GM19468 (cell line): ENCODE measurements around the gene PLEKHH2.
"Not testable (repeated sequence)": the region's sequence is repeated elsewhere in the genome, so short reads cannot be mapped to it uniquely, and the experiment has no call there.

Experiments
- ATAC-seq: cut with Tn5 transposase; IDR thresholded peaks from one replicate; pipeline ENCODE4 v1.9.1; 2021; ENCODE audit warnings: mild to moderate bottlenecking, moderate library complexity, moderate number of reproducible peaks; ENCODE audit not compliant: unreplicated experiment; ENCODE audit errors: extremely low read depth

The PLEKHH2 gene

DNA sequence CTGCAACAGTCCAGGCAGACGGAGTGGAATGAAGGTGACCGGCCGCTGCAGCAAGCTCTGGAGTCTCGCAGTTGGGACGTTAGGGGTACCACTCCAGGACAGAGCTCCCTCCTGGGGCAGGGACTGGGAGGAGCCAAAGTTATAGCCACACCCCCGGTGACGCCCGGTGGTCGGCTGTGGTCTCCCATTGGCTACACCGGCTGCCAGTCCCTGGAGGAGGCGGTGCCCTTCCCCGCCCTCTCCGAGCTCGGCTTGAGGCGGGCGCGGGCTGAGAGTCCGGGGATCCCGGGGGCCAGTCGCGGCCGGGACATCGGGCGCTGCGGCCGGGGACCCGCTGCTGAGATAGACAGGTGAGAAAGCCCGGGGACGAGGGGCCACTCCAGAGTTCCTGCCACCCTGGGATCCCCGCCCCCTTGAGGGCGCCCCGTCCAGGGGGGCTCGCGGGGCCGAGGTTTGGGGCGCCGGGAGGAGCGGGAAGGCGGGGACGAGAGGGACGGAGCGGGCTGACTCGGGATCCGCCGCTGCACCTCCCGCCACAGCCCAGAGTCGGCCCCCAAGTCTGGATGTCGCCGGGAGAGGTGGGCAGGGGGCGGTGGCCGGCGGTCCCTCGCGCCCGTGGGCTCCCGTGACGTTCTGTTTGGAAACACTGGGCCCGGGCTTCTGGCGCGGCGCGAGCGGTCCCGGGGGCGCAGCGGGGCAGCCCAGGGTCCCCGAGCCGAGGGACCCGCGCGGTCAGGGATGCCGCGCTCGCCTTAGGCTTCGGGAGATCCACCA is at the start of gene PLEKHH2:
PLEKHH2 (plus strand) TSS at position 231 of the 774 bp plus-strand sequence. CDS start 7,414 bp downstream, outside the sequence.
- peak; percentile 97 for ATAC-seq

DNA sequence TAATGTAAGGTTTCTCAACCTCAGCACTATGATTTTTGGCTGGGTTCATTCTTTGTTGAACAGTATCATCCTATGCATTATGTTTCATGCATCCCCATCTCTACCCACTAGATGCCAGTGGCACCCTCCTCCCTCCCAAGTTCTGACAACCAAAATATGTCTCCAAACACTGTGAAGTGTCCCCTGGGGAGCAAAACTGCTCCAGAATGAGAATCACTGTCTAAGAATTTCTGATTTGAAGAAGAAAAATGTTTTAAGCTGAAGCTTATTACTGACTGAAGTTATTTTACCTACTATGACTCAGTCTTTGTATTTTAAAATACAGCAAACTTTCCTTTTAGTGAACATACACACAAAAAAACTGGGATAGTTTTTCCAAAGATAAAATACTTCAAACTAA is 44.6 kb upstream of the PLEKHH2 start:
- ATAC-seq, result no peak

DNA sequence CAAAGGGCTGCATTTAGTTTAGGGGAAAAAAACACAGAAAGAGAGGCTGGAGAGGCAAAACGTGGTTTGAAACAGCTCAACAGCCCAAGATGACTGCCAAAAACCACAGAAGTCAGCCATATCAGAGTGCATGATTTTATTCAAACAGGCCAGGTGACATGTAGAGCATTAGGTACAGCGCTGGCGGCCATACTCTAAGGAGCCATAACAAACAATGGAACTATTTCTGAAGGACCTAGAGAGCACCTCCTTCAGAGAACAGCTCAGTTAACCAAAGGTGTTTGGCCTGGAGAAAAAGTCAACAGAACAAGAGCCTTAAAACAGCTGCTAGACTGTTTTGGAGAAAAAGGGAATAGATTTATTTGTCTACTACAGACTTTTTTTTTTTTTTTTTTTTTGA is 43.8 kb upstream of the PLEKHH2 start:
- ATAC-seq, result no peak

DNA sequence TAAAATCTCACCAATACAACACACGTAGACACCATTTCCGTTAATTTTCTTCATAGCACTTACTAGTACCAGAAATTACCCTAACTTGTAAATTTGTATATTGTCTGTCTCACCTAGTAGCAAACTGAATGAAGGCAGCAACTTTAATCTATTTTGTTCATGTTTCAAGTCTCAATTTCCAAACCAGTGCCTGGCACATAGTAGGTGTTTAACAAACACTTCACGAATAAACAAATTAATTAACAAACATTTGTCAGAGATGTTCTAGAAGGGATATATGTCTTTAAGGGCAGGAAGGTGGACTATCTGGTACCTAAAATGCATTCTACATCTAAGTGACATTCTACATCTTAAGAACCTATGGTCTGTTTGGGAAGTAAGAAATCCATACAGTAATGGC is 42.2 kb upstream of the PLEKHH2 start:
- no peak for ATAC-seq

DNA sequence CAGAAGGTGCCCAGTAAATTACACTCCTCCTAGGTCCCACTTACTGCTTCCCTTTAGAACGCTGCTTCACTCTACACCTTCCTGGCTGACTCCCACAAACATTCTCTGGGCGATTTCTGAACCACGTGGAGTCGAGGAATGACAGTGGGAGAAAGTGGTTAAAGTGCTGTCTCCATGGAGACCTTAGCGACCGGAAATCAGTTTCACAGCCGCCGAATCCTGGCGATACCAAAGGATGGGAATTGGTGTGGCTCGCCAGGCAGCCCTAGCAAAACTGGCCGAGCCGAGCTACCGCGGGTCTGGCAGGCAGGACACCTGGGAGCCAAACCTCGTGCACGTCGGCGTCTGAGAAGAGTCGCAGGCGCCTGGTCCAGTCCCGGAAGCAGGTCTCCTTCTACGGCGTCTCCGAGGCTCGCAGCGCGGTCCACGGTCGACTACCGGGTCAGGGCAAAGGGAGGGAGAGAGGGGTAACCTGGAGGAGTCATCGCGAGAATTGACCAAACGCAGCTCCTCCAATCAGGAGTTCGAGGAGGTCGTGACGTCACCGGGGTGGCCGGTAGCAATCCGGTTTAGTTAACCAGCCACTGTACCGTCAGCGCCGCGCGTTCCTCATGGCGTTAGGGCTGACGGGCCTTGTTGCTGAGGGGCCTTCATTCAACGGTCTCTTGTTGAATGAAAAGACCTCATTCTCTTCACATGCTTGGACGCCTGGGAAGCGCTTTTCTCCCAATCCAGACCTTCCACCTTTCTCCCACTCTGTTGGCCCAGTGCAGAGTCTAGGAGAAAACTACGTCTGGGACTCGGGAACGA is 41.3 kb upstream of the PLEKHH2 start, which contains the start of gene THADA:
THADA (minus strand) TSS at position 436 of the 810 bp plus-strand sequence. CDS start 3,646 bp downstream, outside the sequence.
- ATAC-seq, result peak; percentile 91

DNA sequence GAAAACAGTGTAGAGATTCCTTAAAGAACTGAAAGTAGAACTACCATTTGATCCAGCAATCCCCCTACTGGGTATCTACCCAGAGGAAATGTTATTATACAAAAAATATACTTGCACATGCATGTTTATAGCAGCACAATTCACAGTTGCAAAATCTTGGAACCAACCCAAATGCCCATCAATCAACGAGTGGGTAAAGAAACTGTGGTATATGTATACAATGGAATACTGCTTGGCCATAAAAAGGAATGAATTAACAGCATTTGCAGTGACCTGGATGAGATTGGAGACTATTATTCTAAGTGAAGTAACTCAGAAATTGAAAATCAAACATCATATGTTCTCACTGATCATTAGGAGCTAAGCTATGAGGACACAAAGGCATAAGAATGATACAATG is 36.5 kb upstream of the PLEKHH2 start:
- not testable (repeated sequence) for ATAC-seq

DNA sequence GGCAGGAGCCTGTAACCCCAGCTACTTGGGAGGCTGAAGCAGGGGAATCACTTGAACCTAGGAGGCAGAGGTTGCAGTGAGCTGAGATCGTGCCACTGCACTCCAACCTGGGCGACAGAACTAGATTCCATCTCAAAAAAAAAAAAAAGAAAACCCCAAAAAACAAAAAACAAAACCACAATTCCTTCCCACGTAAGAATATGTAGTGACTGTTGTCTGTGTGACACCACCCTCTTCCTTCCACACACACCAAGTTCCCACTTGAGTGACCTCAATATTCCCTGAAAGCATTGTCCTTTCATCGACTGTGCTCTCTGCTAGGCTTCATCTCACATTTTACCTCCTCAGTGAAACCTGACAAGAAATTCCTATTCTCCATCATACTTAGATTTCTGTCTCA is 32.4 kb upstream of the PLEKHH2 start:
- ATAC-seq, result no peak

DNA sequence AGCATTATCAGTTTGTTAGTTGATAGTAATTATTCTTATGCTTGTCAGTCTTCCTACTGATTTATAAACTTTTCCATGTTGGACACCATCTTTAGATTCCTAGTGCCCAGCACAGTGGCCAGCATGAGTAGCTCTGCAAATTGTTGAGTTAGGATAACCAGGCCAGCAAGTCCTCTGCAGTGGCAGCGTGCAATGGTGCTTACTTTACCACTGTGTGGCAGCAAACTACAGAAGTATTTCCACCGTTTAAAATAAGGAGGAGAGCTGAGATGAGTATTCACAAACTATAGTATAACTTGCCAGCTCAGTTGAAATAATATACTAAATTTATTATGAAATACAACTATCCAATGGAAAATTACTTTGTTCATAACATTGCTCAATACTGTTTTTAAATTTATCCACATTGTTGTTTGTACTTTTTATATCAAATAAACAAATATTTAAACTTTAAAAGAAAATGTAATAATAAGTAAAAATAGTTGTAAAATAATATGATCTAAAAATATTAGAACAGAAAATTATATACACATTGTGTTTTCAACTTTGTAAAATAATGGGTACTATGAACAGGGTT is 31.9 kb upstream of the PLEKHH2 start:
- no peak for ATAC-seq

DNA sequence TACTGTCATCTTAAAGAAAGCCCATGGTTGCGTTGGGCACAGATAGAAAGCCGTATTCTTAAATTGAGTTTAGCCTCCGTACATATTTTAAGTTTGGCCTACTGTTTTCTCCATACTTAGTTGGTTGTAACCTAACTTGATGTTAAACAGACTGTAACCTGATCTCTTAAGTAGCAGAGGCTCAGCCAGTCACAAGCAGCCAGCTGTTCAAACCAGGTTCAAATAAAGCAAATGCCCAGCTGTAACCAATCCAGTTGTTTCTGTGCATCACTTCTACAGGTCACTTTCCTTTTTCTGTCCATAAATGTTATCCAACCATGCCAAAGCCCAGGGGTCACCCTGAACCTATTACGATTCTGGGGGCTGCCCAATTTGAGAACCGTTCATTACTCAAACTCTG is 31.2 kb upstream of the PLEKHH2 start:
- no peak for ATAC-seq

DNA sequence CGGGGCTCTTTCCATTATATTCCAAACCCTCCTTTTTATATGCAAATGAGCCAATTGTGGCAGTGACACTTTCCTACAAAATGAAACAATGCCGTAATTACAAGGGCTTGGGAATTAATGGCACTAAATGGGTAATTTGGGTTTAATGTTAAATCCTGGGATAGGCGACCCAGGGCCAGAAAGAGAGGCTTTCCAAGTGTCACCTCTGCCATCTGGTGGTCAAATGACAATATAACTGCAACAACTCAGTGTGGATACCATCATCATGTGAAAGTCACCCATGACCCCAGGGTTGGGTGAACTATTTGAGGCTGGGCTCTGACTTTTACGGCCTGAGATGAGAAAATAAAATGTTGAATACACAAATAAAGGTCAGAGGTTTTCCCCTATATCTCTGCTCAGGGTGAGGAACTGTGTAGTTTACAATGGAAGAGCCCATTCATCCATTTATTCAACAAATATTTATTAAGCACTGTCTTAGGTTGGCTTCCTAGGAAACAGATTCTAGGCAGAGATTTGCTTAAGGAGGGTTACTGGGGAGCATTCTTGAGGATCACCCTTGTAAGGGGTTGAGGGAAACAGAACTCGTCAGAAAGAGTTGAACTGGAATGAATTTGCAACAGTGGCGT is 27.7 kb upstream of the PLEKHH2 start:
- ATAC-seq, result no peak

DNA sequence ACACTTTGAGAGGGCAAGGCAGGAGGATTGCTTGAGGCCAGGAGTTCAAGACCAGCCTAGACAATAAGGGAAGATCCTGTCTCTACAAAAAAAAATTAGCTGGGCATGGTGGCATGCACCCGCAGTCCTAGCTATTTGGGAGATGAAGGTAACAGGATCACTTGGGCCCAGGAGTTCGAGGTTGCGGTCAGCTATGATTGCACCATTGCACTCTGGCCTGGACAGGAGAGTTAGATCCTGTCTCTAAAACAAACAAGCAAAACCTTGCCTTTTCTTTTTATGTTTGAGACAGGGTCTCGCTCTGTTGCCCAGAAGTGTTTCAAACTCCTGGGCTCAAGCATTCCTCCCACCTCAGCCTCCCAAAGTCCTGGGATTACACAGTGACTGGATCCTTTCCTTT is 26.7 kb upstream of the PLEKHH2 start:
- ATAC-seq, result no peak

DNA sequence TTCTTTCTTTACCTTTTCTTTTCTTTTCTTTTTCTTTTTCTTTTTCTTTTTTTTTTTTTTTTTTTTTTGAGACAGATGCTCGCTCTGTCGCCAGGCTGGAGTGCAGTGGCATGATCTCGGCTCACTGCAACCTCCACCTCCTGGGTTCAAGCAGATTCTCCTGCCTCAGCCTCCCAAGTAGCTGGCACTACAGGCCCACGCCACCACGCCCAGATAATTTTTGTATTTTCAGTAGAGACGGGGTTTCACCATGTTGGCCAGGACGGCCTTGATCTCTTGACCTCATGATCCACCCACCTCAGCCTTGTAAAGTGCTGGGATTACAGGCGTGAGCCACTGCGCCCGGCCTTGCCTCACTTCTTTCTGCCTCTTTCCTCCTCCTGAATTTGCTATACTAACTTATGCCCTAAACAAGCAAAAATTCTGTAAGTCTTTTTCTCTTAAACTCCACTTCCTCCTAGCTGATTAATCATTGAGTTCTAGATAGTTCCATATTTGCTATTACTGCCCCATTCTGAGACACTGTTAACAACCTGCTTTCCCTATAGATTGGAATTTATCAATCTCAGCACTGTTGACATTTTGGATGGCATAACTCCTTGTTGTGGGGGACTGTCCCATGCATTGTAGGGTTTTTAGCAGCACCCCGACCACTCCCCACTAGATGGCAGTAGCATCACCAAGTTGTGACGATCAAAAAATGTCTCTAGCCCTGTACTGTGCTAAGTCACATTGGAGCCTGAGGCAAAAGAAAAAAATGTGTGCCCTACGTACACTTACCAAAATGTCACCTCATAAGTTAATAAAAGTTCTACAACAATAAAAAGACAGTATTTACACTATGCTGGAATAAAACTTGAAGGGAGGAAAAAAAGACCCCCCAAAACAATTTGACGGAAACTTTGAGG is 24.8 kb upstream of the PLEKHH2 start:
- ATAC-seq, result peak; percentile 84

DNA sequence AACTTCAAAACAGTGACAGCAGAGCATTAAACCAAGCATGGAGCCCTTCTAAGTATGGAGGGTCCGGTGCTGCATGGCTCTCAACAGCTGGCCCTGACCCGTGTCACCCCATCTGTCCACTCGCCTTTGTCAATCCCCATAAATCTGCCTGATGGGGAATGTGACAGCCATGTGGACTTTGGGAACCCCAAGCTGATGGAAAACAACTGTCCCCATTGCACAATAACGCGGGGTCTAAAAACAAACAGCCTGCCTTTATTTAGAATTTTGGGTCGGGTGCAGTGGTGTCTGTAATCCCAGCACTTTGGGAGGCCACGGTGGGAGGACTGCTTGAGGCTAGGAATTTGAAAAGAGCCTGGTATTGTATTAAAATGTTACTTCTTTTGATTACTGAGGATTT is 24.1 kb upstream of the PLEKHH2 start:
- no peak for ATAC-seq

DNA sequence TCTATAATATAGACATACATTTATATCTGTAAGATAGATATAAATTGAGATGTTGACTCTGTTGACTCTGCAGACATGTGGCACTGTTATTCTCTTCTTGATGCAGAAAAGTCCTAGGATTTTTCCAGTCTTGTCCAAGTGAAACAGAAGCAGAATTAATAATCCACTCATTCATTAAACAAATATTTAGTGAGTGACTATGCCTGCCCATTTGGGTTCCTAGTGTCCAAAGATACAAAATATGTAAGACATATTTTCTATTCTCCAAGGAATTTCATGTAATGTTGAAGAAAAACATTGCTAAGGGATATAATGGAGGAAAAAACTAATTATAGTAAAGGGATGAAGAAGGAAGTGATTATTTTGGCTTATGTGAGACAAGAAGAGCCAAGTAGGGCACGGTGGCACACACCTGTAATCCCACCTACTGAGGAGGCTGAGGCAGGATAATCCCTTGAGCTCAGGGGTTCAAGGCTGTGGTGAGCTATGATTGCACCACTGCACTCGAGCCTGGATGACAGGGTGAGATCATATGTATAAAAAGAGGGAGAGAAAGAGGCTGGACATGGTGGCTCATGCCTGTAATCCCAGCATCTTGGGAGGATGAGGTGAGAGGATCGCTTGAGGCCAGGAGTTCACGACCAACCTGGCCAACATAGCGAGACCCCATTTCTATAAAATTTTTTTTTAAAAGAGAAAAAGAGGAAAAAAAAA is 19.9 kb upstream of the PLEKHH2 start:
- ATAC-seq, result no peak

DNA sequence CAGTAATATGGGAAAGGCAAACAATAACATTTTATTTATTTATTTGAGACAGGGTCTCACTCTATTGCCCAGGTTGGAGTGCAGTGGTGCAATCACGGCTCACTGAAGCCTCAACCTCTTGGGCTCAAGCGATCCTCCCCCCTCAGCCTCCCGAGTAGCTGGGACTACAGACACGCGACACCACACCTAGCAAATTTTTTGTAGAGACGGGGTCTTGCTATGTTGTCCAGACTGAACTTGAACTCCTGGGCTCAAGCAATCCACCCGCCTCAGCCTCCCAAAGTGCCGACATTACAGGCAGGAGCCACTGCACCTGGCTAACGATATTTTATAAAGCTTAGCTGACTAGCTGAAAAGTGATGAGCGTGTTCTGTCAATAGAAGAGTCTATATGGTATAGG is 17.5 kb upstream of the PLEKHH2 start:
- ATAC-seq, result no peak

DNA sequence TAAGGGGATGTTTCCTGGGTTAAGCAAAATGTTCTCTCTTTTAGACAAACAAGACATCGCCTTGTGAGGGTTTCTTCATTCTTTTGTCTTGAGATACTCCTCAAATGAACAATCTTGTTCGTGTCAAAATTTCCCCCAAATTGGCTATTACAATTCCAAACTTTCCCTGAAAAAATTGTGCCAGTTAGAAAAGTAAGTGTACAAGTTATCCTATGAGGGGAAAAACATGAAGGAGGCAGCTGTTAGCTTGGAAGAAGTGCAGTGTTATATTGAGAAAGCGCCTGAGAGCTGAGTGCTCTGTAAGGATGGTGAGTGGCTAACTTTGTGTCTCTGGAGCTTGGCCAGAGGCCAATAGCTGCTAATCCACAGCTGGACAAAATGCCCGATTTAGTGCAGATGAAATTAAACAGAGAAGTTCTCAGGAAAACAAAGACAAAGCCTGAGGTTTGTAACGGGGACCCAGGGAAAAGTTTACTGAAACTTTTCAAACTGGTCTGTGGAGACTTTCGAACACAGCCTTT is 14.1 kb upstream of the PLEKHH2 start:
- ATAC-seq, result no peak

DNA sequence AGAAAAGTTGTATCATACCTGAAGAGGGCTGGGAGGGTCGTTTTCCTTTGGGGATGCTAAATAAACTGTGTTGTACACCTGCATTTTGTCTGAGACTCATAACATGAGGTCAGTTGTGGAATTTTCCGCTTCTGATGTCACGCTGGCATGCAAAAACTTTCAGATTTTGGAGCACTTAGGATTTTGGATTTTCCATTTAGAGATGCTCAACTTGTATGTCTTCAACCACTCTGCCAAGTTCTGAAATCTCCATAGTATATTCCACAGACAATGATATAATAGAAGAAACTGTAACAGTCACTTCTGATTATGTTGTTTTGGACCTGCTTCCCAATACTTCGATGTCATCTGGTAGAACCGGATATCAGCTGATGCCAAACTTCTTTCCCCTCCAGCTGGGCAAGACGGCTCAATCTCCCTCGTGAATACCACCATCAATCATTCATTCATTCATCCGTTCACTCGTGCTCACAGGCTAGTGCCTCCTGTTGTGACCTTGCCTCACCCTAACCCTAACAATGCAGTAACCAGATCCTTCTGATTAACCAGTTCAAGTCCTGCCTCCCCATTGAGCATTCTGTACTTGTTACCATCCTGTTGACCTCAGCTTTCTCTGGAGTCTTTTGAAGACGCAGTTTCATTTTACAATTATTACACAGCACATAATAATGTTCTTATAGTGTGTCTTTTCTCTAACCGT is 5.3 kb upstream of the PLEKHH2 start:
- no peak for ATAC-seq
